Transverse colon (tissue), 4 donors: Measurements from ENCODE around the gene ZIC4. TPM values are rescaled to one million over a fixed set of nuclear protein-coding genes. Genes with fewer than 3 reads are reported as not detected.

Source experiments
- DNase-seq: peaks from one replicate; pipeline ENCODE4 v3.0.0-alpha.2; 2019
- H3K27ac ChIP-seq, 4 donors: fragments of 200-600 bp; sonication (generic); 2 replicates each; pipeline ENCODE4 v1.5.1; 2016 to 2018; ENCODE audit warnings: inconsistent platforms in 4 of 4
- H3K27me3 ChIP-seq: fragments of 200-600 bp; sonication (generic); 2 replicates; pipeline ENCODE4 v1.5.1; 2017; ENCODE audit warnings: inconsistent platforms
- H3K36me3 ChIP-seq, 4 donors: fragments of 200-600 bp; sonication (generic); 2 replicates each; pipeline ENCODE4 v1.5.1; 2017 to 2019; ENCODE audit warnings: inconsistent platforms in 4 of 4
- H3K4me1 ChIP-seq, 4 donors: fragments of 200-600 bp; sonication (generic); 2 replicates each; pipeline ENCODE4 v1.5.1; 2017 to 2020; ENCODE audit warnings: inconsistent platforms in 4 of 4
- H3K4me3 ChIP-seq, 4 donors: fragments of 200-600 bp; sonication (generic); 1 replicate in 1 of 4; 2 replicates in 3 of 4; pipeline versions ENCODE4 v1.5.1 to v1.6.1; 2017 to 2019; ENCODE audit warnings: inconsistent platforms in 4 of 4
- H3K9me3 ChIP-seq, 2 donors: fragments of 200-600 bp; sonication (generic); 2 replicates each; pipeline ENCODE4 v1.5.1; 2017 to 2019; ENCODE audit warnings: inconsistent platforms in 2 of 2
- CTCF ChIP-seq, 5 experiments: fragments of 200-600 bp in 3 of 5; fragments of 450-650 bp in 2 of 5; sonication (generic) in 3 of 5; IDR thresholded peaks; 1 replicate in 2 of 5; 2 replicates in 3 of 5; pipeline ENCODE4 v1.5.1; 2016 to 2017; ENCODE audit warnings: antibody characterized with exemption in 5 of 5, inconsistent platforms in 3 of 5, mild to moderate bottlenecking in 2 of 5, moderate library complexity in 1 of 5
- EP300 ChIP-seq: sonication (generic); formaldehyde crosslinking; IDR thresholded peaks from one replicate; pipeline ENCODE4 v1.6.1; 2017; ENCODE audit warnings: antibody characterized with exemption, low read depth
- POLR2A ChIP-seq: fragments of 450-650 bp; IDR thresholded peaks from one replicate; pipeline ENCODE4 v1.6.1; 2016; ENCODE audit warnings: antibody characterized with exemption, mild to moderate bottlenecking, moderate library complexity
- POLR2AphosphoS5 ChIP-seq, 3 donors: sonication (generic); formaldehyde crosslinking; IDR thresholded peaks; one replicate each; pipeline ENCODE4 v1.6.1; 2016; ENCODE audit warnings: antibody characterized with exemption in 3 of 3
- WGBS, 2 donors: methylation state at CpG; one replicate each; pipeline ENCODE4 v1.1.5; 2018; ENCODE audit warnings: low coverage in 1 of 2; 5-methylcytosine and 5-hydroxymethylcytosine counted together
- in situ Hi-C, 4 donors: fragments of 200-750 bp; cut with MboI; loops; one replicate each; pipeline versions ENCODE4 v1.15.0 to v1.15.1; 2017; ENCODE audit warnings: low sequenced_read_pairs in 3 of 4, low pct_ligation_motif_present in 1 of 4, low pct_unique_long_range_greater_than_20kb in 1 of 4
- intact Hi-C: fragments of 100-400 bp; cut with DNase I; formaldehyde crosslinking; loops from one replicate; pipeline ENCODE4 v1.15.1; 2023; ENCODE audit warnings: low total_unique reads
- total RNA-seq, 4 donors: library from RNA; depleted of rRNA; stranded (reverse); fragments of >200 nt; gene quantifications; one replicate each; pipeline ENCODE4 v1.1.0, GENCODE V29; 2016

ZIC4 gene
- total RNA-seq, 4 donors from 2014 or later = not detected

- Histone ChIP-seq H3K27me3 (peaks cover 100% of the 10 kb centered on the region), H3K36me3 (no peaks in the 10 kb centered on the region), H3K4me1 (no peaks in the 10 kb centered on the region), H3K4me3 (no peak overlapping the region), H3K27ac (no peak overlapping the region), H3K9me3 (no peaks in the 10 kb centered on the region)
- DNase-seq = no peak
- intact Hi-C loops = no loop called here
- TF ChIP-seq CTCF (IDR thresholded peaks at IDR 0.05) (no peak), POLR2A (no peak), POLR2AphosphoS5 (IDR thresholded peaks at IDR 0.05) (no peak), EP300 (no peak)
- in situ Hi-C loops = no loop called here
- WGBS, 2 donors = 16 to 32% methylated on average over 13 to 26 of the region's 26 CpGs
Measured at GRCh38 chr3:147380387-147380951, 25.9 kb downstream of the ZIC4 start.

GRCh38 chr3:147379651-147380050 is 26.7 kb downstream of the ZIC4 start:
- Histone ChIP-seq H3K27ac (no peak overlapping the region), H3K27me3 (peaks cover 100% of the 10 kb centered on the region), H3K9me3 (no peaks in the 10 kb centered on the region), H3K4me3 (no peak overlapping the region), H3K36me3 (no peaks in the 10 kb centered on the region), H3K4me1 (no peaks in the 10 kb centered on the region)
- DNase-seq = no peak
- intact Hi-C loops (no loop called here), in situ Hi-C loops (no loop called here)
- WGBS, 2 donors = 19% methylated on average over 10 of the region's 10 CpGs; no CpG with 5 or more reads in 1 of the 2 donors
- TF ChIP-seq POLR2AphosphoS5 (IDR thresholded peaks at IDR 0.05) = no peak
- no peak for TF ChIP-seq CTCF (IDR thresholded peaks at IDR 0.05)
- no peak for TF ChIP-seq EP300
- TF ChIP-seq POLR2A = no peak

- no peaks in the 10 kb centered on the region for H3K36me3 ChIP-seq
- intact Hi-C loops (no loop called here), in situ Hi-C loops (no loop called here)
- H3K9me3 ChIP-seq = no peaks in the 10 kb centered on the region
- peaks cover 100% of the 10 kb centered on the region for H3K27me3 ChIP-seq
- no peak for DNase-seq
- WGBS, 2 donors = 18% methylated on average over 12 to 30 of the region's 30 CpGs
- no peak overlapping the region for H3K4me3 ChIP-seq
- TF ChIP-seq EP300 (no peak), CTCF (IDR thresholded peaks at IDR 0.05) (no peak), POLR2AphosphoS5 (IDR thresholded peaks at IDR 0.05) (no peak), POLR2A (no peak)
- no peak overlapping the region for H3K27ac ChIP-seq
- no peaks in the 10 kb centered on the region for H3K4me1 ChIP-seq
Measured at GRCh38 chr3:147377412-147378367, 28.7 kb downstream of the ZIC4 start.

GRCh38 chr3:147373301-147373700 is 33.0 kb downstream of the ZIC4 start:
- in situ Hi-C loops = no loop called here

More at GRCh38 chr3:147373301-147373700, 33.0 kb downstream of the ZIC4 start:
- intact Hi-C loops = no loop called here
- no peak for DNase-seq
- WGBS, 2 donors = 5 to 20% methylated on average over 4 to 6 of the region's 6 CpGs
- H3K27me3 ChIP-seq = peaks cover 100% of the 10 kb centered on the region
- H3K9me3 ChIP-seq = no peaks in the 10 kb centered on the region
- no peaks in the 10 kb centered on the region for H3K36me3 ChIP-seq
- H3K4me1 ChIP-seq = no peaks in the 10 kb centered on the region
- TF ChIP-seq EP300 (no peak), POLR2AphosphoS5 (IDR thresholded peaks at IDR 0.05) (no peak), POLR2A (no peak), CTCF (IDR thresholded peaks at IDR 0.05) (no peak)
- no peak overlapping the region for H3K27ac ChIP-seq
- no peak overlapping the region for H3K4me3 ChIP-seq
